Measurements from ENCODE around the gene DYNLL2.

- TF ChIP-seq POLR2A (IDR thresholded peaks at IDR 0.05; ENCODE audit: low read depth, low read length) (0 out of 2 replicates have a peak, but pooled peaks have one; percentile 16), TAF1 (IDR thresholded peaks at IDR 0.05; ENCODE audit: low read depth, low read length) (no peak), POLR2AphosphoS5 (IDR thresholded peaks at IDR 0.05; ENCODE audit: low read depth, low read length) (no peak)
These were observed 9.0 kb downstream of the DYNLL2 start for GRCh38 chr17:58092101-58092796.

Data from GM12891 (cell line).